SK-N-SH treated with all-trans-retinoic acid at 6 μM for 48 hours (cell line): Measurements from ENCODE around the gene ITGB2.

ENCODE experiments used
- ATAC-seq: fragments of 200-7000 bp; cut with Tn5 transposase; 3 replicates; pipeline ENCODE4 v1.9.1; 2020; ENCODE audit warnings: mild to moderate bottlenecking, moderate library complexity
- ARNTL ChIP-seq: fragments of 450-650 bp; formaldehyde crosslinking; IDR thresholded peaks from 2 replicates; pipeline ENCODE4 v1.5.0; 2020; ENCODE audit warnings: low read depth, mild to moderate bottlenecking, moderate library complexity, borderline replicate concordance
- BACH2 ChIP-seq: fragments of 250-450 bp; sonication (Bioruptor Pico); IDR thresholded peaks from 2 replicates; pipeline ENCODE4 v1.9.0; 2021; ENCODE audit warnings: mild to moderate bottlenecking, borderline replicate concordance
- CSDC2 ChIP-seq: fragments of 250-450 bp; sonication (Bioruptor Pico); IDR thresholded peaks from 2 replicates; pipeline ENCODE4 v1.5.0; 2020; ENCODE audit warnings: mild to moderate bottlenecking, moderate library complexity
- ESRRG ChIP-seq: fragments of 250-450 bp; sonication (Bioruptor Pico); IDR thresholded peaks from 2 replicates; pipeline ENCODE4 v1.6.1; 2021; ENCODE audit warnings: mild to moderate bottlenecking
- ISL1 ChIP-seq: fragments of 250-450 bp; sonication (Bioruptor Pico); IDR thresholded peaks from 2 replicates; pipeline ENCODE4 v2.1.2; 2022; ENCODE audit warnings: mild to moderate bottlenecking, moderate library complexity
- OSR1 ChIP-seq: fragments of 250-450 bp; sonication (Bioruptor Pico); IDR thresholded peaks from 2 replicates; pipeline ENCODE4 v1.8.0; 2022; ENCODE audit warnings: moderate library complexity, mild to moderate bottlenecking, inconsistent platforms
- PATZ1 ChIP-seq: fragments of 250-450 bp; sonication (Bioruptor Pico); IDR thresholded peaks from 2 replicates; pipeline ENCODE4 v1.8.0; 2020; ENCODE audit warnings: mild to moderate bottlenecking, moderate library complexity, borderline replicate concordance
- POU6F1 ChIP-seq: fragments of 250-450 bp; sonication (Bioruptor Pico); IDR thresholded peaks from 2 replicates; pipeline ENCODE4 v1.8.0; 2021; ENCODE audit warnings: low read depth, mild to moderate bottlenecking, moderate library complexity, borderline replicate concordance
- PPARA ChIP-seq: fragments of 250-450 bp; sonication (Bioruptor Pico); IDR thresholded peaks from 2 replicates; pipeline ENCODE4 v1.5.0; 2020; ENCODE audit warnings: mild to moderate bottlenecking, borderline replicate concordance
- RARB ChIP-seq: fragments of 250-450 bp; sonication (Bioruptor Pico); IDR thresholded peaks from 2 replicates; pipeline ENCODE4 v1.8.0; 2021; ENCODE audit warnings: mild to moderate bottlenecking, moderate library complexity
- SNAI2 ChIP-seq: fragments of 250-450 bp; sonication (Bioruptor Pico); IDR thresholded peaks from 2 replicates; pipeline ENCODE4 v1.5.0; 2020; ENCODE audit warnings: mild to moderate bottlenecking, moderate library complexity
- TCF4 ChIP-seq: fragments of 250-450 bp; sonication (Bioruptor Pico); IDR thresholded peaks from 2 replicates; pipeline ENCODE4 v1.8.0; 2021; ENCODE audit warnings: mild to moderate bottlenecking, moderate library complexity, borderline replicate concordance
- TOX ChIP-seq: fragments of 250-450 bp; sonication (Bioruptor Pico); IDR thresholded peaks from 2 replicates; pipeline ENCODE4 v1.8.0; 2021; ENCODE audit warnings: mild to moderate bottlenecking, moderate library complexity, borderline replicate concordance
- TSHZ2 ChIP-seq: fragments of 250-450 bp; sonication (Bioruptor Pico); IDR thresholded peaks from 2 replicates; pipeline ENCODE4 v1.5.0; 2020; ENCODE audit warnings: mild to moderate bottlenecking, moderate library complexity
- ZC3H10 ChIP-seq: fragments of 250-450 bp; sonication (Bioruptor Pico); IDR thresholded peaks from 2 replicates; pipeline ENCODE4 v1.5.1; 2021; ENCODE audit warnings: mild to moderate bottlenecking, moderate library complexity
- ZFP3 ChIP-seq: fragments of 250-450 bp; sonication (Bioruptor Pico); IDR thresholded peaks from 2 replicates; pipeline ENCODE4 v1.5.0; 2020; ENCODE audit warnings: mild to moderate bottlenecking, moderate library complexity
- ZFP30 ChIP-seq: fragments of 450-650 bp; formaldehyde crosslinking; IDR thresholded peaks from 2 replicates; pipeline ENCODE4 v1.5.0; 2022; ENCODE audit warnings: mild to moderate bottlenecking, moderate library complexity
- ZNF565 ChIP-seq: fragments of 450-650 bp; formaldehyde crosslinking; conservative IDR thresholded peaks from 2 replicates; pipeline ENCODE4 v1.5.0; 2020; ENCODE audit warnings: low read depth, mild to moderate bottlenecking, moderate library complexity
- ZNF8 ChIP-seq: fragments of 450-650 bp; formaldehyde crosslinking; IDR thresholded peaks from 2 replicates; pipeline ENCODE4 v1.5.0; 2020; ENCODE audit warnings: mild to moderate bottlenecking, moderate library complexity
- TF ChIP-seq, protein P1 (sequence below): fragments of 250-450 bp; sonication (Bioruptor Pico); IDR thresholded peaks from 2 replicates; pipeline ENCODE4 v1.5.1; 2020; ENCODE audit warnings: low read depth, mild to moderate bottlenecking, moderate library complexity
- TF ChIP-seq, protein P2 (sequence below): fragments of 250-450 bp; sonication (Bioruptor Pico); IDR thresholded peaks from 2 replicates; pipeline ENCODE4 v1.5.1; 2021; ENCODE audit warnings: mild to moderate bottlenecking, moderate library complexity

Gene ITGB2

DNA sequence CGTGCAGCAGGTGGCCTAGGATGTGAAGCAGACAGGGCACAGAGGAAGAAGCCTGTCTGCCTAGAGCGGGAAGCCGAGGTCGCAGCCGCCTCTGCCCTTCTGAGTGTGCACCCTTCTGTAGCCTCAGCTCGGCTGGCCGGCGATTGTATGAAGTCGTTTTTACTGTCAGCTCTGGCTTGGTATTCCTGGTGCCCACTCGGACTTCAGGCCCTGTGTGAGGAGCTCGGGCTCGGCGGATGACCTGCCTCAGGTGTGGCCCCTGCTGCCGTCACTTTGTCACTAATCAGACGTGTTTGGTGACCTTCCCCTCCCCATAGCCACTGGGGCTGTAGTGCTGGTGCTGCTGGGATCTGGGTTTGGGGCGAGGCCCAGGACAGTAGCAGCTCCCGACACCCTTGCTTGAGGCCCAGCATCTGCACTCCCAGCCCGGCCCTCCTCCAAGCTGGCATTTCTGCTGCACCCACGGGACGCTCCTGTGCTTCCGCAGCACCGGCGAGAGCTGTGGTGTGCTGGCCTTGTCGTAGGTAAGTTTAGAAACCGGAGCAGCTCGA lies 37.3 kb upstream of the ITGB2 start:
- no peak for ATAC-seq
- TF ChIP-seq OSR1 (CRISPR knock-in tag) (no peak), TSHZ2 (no peak), SNAI2 (no peak), RARB (CRISPR knock-in tag) (no peak), BACH2 (CRISPR knock-in tag) (no peak), PPARA (CRISPR knock-in tag) (no peak), CSDC2 (no peak), TCF4 (CRISPR knock-in tag) (no peak), ZFP3 (CRISPR knock-in tag) (no peak), ZC3H10 (CRISPR knock-in tag) (no peak), ARNTL (CRISPR knock-in tag) (no peak), TOX (CRISPR knock-in tag) (no peak), ZFP30 (CRISPR knock-in tag) (no peak), ZNF8 (CRISPR knock-in tag) (no peak), ZNF565 (CRISPR knock-in tag) (no peak), ESRRG (CRISPR knock-in tag) (no peak), ISL1 (CRISPR knock-in tag) (no peak)
- TF ChIP-seq, protein P1, sequence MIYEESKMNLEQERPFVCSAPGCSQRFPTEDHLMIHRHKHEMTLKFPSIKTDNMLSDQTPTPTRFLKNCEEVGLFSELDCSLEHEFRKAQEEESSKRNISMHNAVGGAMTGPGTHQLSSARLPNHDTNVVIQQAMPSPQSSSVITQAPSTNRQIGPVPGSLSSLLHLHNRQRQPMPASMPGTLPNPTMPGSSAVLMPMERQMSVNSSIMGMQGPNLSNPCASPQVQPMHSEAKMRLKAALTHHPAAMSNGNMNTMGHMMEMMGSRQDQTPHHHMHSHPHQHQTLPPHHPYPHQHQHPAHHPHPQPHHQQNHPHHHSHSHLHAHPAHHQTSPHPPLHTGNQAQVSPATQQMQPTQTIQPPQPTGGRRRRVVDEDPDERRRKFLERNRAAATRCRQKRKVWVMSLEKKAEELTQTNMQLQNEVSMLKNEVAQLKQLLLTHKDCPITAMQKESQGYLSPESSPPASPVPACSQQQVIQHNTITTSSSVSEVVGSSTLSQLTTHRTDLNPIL (CRISPR knock-in tag) = no peak
- TF ChIP-seq, protein P2, sequence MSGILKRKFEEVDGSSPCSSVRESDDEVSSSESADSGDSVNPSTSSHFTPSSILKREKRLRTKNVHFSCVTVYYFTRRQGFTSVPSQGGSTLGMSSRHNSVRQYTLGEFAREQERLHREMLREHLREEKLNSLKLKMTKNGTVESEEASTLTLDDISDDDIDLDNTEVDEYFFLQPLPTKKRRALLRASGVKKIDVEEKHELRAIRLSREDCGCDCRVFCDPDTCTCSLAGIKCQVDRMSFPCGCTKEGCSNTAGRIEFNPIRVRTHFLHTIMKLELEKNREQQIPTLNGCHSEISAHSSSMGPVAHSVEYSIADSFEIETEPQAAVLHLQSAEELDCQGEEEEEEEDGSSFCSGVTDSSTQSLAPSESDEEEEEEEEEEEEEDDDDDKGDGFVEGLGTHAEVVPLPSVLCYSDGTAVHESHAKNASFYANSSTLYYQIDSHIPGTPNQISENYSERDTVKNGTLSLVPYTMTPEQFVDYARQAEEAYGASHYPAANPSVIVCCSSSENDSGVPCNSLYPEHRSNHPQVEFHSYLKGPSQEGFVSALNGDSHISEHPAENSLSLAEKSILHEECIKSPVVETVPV = no peak
- TF ChIP-seq, all 23 proteins: peak for 0

GRCh38 chr21:44957047-44957831 lies 36.5 kb upstream of the ITGB2 start:
- ATAC-seq = no peak
- TF ChIP-seq, protein P2 = no peak
- TF ChIP-seq TCF4 (CRISPR knock-in tag) = no peak
- TF ChIP-seq ZNF565 (CRISPR knock-in tag) = no peak
- TF ChIP-seq BACH2 (CRISPR knock-in tag) = no peak
- TF ChIP-seq CSDC2 = no peak
- no peak for TF ChIP-seq ZFP30 (CRISPR knock-in tag)
- TF ChIP-seq ZFP3 (CRISPR knock-in tag) = no peak
- TF ChIP-seq SNAI2 = no peak
- no peak for TF ChIP-seq ARNTL (CRISPR knock-in tag)
- no peak for TF ChIP-seq ZNF8 (CRISPR knock-in tag)
- no peak for TF ChIP-seq PPARA (CRISPR knock-in tag)
- no peak for TF ChIP-seq PATZ1 (CRISPR knock-in tag)
- TF ChIP-seq TSHZ2 = no peak
- TF ChIP-seq ESRRG (CRISPR knock-in tag) = no peak
- TF ChIP-seq POU6F1 = no peak
